ENCODE measurements around the gene RPL9.
A peak's percentile ranks its signal among the peaks of the same experiment; 100 is the strongest.
"Not testable (repeated sequence)": the region's sequence is repeated elsewhere in the genome, so short reads cannot be mapped to it uniquely, and the experiment has no call there.

Gene RPL9

GRCh38 chr4:39466747-39467146, 8.0 kb upstream of the RPL9 start:
- no peak for DNase-seq (ENCODE audit: low read depth)

- no peak for DNase-seq (ENCODE audit: low read depth)
Observed at GRCh38 chr4:39464886-39465501, 6.3 kb upstream of the RPL9 start.

GRCh38 chr4:39458161-39458504, 589 bp downstream of the RPL9 start:
- not testable (repeated sequence) for DNase-seq (ENCODE audit: low read depth)

- no peak for DNase-seq (ENCODE audit: low read depth)
Observed at GRCh38 chr4:39456946-39457763, 1.6 kb downstream of the RPL9 start.

GRCh38 chr4:39455486-39455885, 3.2 kb downstream of the RPL9 start:
- DNase-seq (ENCODE audit: low read depth): no peak

- no peak for DNase-seq (ENCODE audit: low read depth)
Observed at GRCh38 chr4:39453738-39454137, 5.0 kb downstream of the RPL9 start.

- DNase-seq (ENCODE audit: low read depth): no peak
Observed at GRCh38 chr4:39452860-39453587, 5.7 kb downstream of the RPL9 start.

- DNase-seq (ENCODE audit: low read depth): no peak
Observed at GRCh38 chr4:39452153-39452859, 6.4 kb downstream of the RPL9 start.

GRCh38 chr4:39451423-39452023, 7.2 kb downstream of the RPL9 start:
- no peak for DNase-seq (ENCODE audit: low read depth)

GRCh38 chr4:39450618-39451017, 8.1 kb downstream of the RPL9 start:
- no peak for DNase-seq (ENCODE audit: low read depth)

- DNase-seq (ENCODE audit: low read depth): peak; percentile 47
Observed at GRCh38 chr4:39446842-39447573, 11.7 kb downstream of the RPL9 start.

GRCh38 chr4:39446483-39446841, 12.3 kb downstream of the RPL9 start:
- DNase-seq (ENCODE audit: low read depth): no peak

- DNase-seq (ENCODE audit: low read depth): no peak
Observed at GRCh38 chr4:39442998-39443397, 15.7 kb downstream of the RPL9 start.

GRCh38 chr4:39441593-39441992, 17.1 kb downstream of the RPL9 start:
- DNase-seq (ENCODE audit: low read depth): no peak

GRCh38 chr4:39435659-39436563, 22.8 kb downstream of the RPL9 start:
- no peak for DNase-seq (ENCODE audit: low read depth)

GRCh38 chr4:39433878-39434492, 24.7 kb downstream of the RPL9 start:
- no peak for DNase-seq (ENCODE audit: low read depth)

- no peak for DNase-seq (ENCODE audit: low read depth)
Observed at GRCh38 chr4:39429476-39430334, 29.0 kb downstream of the RPL9 start.

- DNase-seq (ENCODE audit: low read depth): no peak
Observed at GRCh38 chr4:39427520-39428114, 31.1 kb downstream of the RPL9 start.

GRCh38 chr4:39426728-39427127, 32.0 kb downstream of the RPL9 start:
- DNase-seq (ENCODE audit: low read depth): no peak
